GM21381 (cell line): ENCODE data around the gene KRTAP10-6.
"Not testable (repeated sequence)": the region's sequence is repeated elsewhere in the genome, so short reads cannot be mapped to it uniquely, and the experiment has no call there.

ENCODE experiments used
- ATAC-seq: cut with Tn5 transposase; IDR thresholded peaks from one replicate; pipeline ENCODE4 v1.9.1; 2021; ENCODE audit warnings: mild to moderate bottlenecking, moderate library complexity; ENCODE audit not compliant: unreplicated experiment

The KRTAP10-6 gene

GRCh38 chr21:44592446-44593311 lies at the start of gene KRTAP10-6:
Gene KRTAP10-6 (minus strand): TSS chr21:44592505. CDS start chr21:44592484, 21 bp downstream.
- no peak for ATAC-seq

GRCh38 chr21:44640761-44641160 lies 48.5 kb upstream of the KRTAP10-6 start:
- no peak for ATAC-seq

- ATAC-seq, result no peak
These were observed 47.0 kb upstream of the KRTAP10-6 start for GRCh38 chr21:44639331-44639655.

GRCh38 chr21:44638506-44639330 lies 46.4 kb upstream of the KRTAP10-6 start:
- not testable (repeated sequence) for ATAC-seq

- not testable (repeated sequence) for ATAC-seq
These were observed 45.6 kb upstream of the KRTAP10-6 start for GRCh38 chr21:44637851-44638348.

- ATAC-seq, result no peak
These were observed 44.9 kb upstream of the KRTAP10-6 start, which contains the start of gene KRTAP10-10 for GRCh38 chr21:44637018-44637850. Gene KRTAP10-10 (plus strand): TSS chr21:44637356. CDS start chr21:44637418, 62 bp downstream.

- ATAC-seq, result no peak
These were observed 44.1 kb upstream of the KRTAP10-6 start for GRCh38 chr21:44636209-44637017.

GRCh38 chr21:44632067-44632466 lies 39.8 kb upstream of the KRTAP10-6 start:
- no peak for ATAC-seq

GRCh38 chr21:44630440-44630839 lies 38.1 kb upstream of the KRTAP10-6 start:
- ATAC-seq, result no peak

- no peak for ATAC-seq
These were observed 36.5 kb upstream of the KRTAP10-6 start for GRCh38 chr21:44628707-44629391.

GRCh38 chr21:44627831-44628233 lies 35.5 kb upstream of the KRTAP10-6 start:
- ATAC-seq, result not testable (repeated sequence)

- ATAC-seq, result not testable (repeated sequence)
These were observed 35.0 kb upstream of the KRTAP10-6 start for GRCh38 chr21:44627181-44627822.

GRCh38 chr21:44626673-44627143 lies 34.4 kb upstream of the KRTAP10-6 start, which contains the start of gene KRTAP10-9:
Gene KRTAP10-9 (plus strand): TSS chr21:44627093. CDS start chr21:44627172, 79 bp downstream.
- no peak for ATAC-seq

- ATAC-seq, result no peak
These were observed 34.0 kb upstream of the KRTAP10-6 start for GRCh38 chr21:44626262-44626661.

- no peak for ATAC-seq
These were observed 33.5 kb upstream of the KRTAP10-6 start for GRCh38 chr21:44625756-44626155.

- no peak for ATAC-seq
These were observed 31.3 kb upstream of the KRTAP10-6 start for GRCh38 chr21:44623575-44623974.

GRCh38 chr21:44619886-44620285 lies 27.6 kb upstream of the KRTAP10-6 start:
- ATAC-seq, result no peak

- ATAC-seq, result no peak
These were observed 26.6 kb upstream of the KRTAP10-6 start for GRCh38 chr21:44618909-44619308.
